Smooth muscle cell of the brain vasculature (primary cell): ENCODE results near the gene ZBTB16.

Experiments used
- DNase-seq: peaks from one replicate; pipeline ENCODE4 v3.0.0-alpha.2; 2012; ENCODE audit warnings: low read depth, low spot score

Gene ZBTB16

DNA sequence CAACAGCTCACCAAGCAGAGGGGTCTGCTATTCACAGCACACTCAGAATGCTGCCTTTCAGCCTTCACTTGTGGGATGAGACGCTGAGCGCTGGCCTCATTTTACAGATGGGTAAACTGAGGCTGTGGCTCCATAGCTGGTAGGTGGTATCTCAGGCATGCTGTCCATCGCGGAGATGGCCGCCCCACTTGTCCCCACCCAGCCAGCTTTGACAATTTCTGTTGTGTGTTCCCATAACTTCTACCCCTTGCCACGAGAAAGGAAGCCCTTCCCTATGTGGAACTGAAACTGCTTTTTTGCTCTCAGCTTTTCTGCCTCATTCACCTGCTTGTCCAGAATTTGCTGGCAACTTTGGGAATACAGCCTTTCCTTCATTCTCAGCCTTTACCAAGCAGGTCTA is 200.6 kb downstream of the ZBTB16 start:
- DNase-seq: no peak

DNA sequence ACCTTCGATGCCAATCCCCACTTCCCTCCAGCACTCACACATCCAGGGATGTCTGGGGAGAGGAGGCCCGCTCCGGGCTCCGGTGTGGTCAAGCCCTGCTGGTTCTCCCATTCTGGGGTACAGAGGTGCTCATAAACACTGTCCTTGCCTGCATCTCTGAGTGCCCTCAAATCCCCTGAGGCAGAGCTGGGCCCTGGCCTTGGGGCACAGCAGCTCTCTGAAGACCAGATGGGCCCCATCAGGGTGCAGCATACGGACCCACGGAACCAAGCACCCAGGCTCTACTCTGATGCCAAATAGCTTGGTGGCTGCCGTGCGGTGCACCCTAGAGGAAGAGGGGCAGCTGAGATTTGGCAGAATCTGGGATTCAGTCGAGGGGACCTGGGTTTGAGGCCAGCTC is 201.0 kb downstream of the ZBTB16 start:
- no peak for DNase-seq

DNA sequence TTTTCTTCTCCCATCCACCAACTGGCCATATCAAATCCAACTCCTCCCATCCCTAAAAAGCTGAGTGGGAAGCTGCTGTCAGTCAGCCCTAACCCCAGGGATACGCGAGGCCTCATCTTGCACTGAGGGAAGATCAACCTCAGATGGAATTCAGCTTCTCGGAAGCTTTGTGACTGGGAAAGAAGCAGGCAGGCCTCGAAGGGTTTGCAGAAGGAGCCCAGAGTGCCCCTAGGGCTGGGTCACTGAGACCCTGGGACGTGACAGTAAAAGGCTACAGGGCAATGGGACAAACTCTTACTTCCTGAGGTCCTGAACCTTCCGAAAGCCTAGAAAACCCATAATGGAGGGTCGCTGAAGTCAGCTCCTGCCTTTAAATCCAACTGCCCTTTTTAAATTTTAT is 202.3 kb downstream of the ZBTB16 start:
- no peak for DNase-seq

DNA sequence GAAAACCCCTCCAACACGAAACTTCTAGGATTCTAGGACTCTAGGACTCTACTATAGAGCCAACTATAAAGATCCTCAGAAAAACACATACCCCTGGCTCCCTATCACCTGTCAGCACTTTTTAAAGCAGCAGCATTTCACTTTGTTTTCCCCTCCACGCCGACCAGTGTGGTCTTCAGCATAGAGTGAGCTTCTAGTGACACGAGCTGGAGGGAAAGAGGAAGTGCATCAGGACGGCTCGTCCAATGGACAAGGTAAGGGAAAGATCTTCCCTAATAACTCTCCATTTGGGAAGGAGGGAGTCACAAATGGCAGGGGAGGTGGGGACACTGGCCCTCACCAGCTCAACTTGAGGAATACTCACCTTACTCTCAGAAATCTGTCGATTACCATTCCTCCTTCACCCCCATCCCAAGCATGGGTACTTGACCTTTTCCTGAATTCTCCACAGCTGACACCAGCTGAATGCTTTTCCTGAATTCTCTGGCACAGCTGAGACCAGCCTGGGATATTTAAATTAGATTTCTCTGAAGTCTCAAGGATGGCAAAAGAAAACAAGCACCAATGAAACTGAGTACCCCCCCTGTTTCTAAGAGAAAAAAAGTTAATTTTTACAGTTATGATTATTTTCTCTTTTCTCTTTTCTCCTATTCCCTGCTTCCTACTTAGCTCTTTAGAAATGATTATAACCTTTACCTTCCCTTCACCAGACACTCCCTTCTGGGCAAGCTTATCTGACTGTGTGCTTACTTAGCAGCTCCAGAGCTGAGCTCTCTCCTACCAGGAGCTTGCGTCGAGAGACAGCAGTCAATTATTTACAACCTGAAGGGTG is 203.4 kb downstream of the ZBTB16 start:
- no peak for DNase-seq

DNA sequence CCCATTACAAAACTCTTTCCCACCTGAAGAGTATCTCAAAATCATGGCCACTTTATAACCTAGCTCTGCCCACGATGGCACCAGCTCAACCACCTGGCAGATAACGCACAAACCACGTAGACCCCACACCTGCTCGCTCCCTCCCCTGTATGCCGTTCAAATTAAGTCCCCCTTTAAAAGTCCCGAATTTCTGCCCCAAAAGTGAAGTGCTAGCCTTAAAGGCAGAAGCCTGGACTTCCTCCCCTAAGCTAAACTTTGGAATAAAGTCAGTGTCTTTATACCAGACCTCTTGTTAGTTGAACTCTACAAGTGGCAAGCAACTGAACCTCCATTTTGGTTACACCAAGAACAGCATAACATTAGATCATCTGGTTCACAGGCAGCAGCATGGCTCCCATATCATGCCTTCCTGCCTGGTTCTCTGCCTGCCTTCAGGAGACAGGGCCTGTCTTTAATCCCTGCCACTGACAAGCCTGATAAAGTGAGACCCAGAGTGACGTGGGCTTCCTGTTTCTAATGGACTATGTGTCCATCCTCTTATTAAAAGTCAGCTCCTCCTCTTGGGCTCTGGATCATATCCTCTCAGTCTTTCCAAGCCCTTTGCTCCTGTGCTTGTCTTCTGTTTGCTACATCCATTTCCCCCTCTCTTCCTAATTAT is 204.1 kb downstream of the ZBTB16 start:
- DNase-seq: no peak

DNA sequence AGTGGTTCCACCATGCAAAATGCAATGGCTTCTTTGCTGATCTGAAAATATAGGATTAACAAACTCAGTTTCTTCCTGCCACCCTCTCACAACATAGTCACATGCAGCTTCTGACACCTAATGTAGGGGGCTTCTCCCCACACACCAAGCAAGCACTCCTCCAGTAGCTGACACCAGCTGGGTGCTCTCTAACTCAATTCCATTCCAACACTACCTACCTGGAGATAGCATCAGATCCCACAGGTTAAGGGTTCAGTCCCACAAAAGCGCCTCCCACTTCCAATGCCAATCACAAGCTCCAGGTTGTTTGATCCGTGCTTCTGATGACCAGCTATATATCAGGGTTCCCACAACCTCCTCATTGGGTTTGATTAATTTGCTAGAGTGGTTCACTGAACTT is 204.9 kb downstream of the ZBTB16 start:
- DNase-seq: no peak

DNA sequence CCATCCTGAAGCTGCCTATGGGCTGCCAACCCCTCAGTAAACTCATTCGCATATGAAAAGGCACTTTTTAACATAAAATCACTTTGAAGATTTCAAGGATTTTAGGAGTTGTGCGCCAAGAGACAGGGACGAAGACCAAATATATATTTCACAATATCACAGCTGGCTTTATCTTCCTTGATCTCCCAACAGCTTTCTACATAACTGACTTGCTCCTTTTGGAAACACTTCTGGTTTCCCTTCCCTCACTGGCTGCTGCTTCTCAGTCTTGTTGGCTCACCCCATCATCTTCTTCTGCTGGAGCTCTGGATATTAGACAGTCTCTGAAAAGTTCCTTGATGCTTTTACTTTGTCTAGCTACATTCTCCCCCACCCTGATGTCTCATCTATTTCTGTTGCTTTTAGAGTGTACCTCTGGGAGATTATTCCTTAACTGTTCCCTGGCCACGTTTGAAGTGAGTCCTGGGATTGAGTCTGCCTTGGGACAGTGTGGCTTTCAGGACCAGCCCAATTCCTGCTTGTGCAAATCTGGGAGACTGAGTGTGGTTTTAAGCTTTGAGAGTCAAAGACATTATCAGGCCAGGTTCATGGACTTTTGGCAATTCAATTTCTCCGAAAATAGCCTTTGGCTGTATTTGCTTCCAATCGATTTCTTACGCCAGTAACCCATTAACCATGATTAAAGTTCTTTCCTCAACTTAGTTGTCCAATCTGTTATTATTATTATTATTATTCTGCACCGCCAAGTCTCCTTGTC is 205.8 kb downstream of the ZBTB16 start:
- no peak for DNase-seq

DNA sequence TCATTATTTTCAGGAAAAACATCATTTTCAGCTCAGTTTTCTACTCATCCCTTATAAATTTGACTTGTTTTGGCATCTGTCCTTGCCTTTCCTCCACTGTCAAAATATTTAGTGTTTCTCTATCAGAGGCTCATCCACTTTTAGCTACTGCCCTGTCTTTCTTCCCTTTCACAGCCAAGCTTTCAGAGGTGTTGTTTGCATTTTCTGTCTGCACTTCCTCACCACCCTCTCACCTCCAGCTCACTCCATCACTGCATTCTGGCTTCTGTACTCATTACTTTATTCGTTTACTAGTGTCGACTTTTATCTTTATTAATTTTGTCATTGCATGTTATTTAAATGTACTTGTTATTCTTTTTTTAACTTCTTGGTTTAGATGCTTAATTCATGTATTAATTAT is 210.0 kb downstream of the ZBTB16 start:
- DNase-seq: no peak

DNA sequence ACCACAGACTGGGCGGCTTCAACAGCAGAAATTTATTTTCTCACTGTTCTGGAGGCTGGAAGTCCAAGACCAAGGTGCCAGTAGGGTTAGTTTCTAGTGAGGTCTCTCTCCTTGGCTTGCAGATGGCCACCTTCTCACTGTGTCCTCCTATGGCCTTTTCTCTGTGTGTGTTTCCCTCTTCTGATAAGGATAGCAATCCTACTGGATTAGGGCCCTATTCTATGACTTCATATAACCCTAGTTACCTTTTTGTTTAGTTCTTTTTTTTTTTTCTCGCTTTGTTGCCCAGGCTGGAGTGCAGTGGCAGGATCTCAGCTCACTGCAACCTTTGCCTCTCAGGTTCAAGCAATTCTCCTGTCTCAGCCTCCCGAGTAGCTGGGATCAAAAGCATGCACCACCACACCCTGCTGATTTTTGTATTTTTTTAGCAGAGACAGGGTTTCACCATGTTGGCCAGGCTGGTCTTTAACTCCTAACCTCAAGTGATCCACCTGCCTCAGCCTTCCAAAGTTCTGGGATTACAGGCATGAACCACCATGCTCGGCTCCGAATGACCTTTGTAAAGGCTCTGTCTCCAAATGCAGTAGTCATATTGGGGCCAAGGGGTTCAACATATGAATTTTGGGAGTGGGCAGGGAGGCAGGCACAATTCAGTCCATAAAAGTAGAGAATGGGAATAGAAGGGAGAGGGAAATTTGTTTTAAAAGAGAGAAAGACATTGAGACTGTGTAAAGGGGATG is 211.2 kb downstream of the ZBTB16 start:
- DNase-seq: no peak

DNA sequence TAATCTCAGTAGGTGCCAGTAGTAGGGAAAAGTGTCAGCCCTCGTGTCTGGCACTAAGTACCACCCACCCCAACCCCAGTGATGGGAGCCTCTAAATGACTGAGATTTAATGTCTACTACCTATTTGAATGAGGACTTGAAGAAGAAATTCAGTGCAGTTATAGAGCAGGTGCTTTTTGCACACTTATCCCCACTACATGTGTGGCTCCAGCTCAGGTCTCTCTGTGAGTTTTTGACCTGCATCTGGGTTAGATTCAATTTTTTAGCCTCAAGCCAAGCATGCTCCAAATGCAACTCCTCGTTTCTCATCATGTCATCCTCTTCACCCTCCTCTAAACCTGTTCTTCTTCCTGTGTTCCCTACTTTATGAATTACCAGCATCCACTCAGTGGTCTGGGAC is 211.8 kb downstream of the ZBTB16 start:
- DNase-seq: no peak

DNA sequence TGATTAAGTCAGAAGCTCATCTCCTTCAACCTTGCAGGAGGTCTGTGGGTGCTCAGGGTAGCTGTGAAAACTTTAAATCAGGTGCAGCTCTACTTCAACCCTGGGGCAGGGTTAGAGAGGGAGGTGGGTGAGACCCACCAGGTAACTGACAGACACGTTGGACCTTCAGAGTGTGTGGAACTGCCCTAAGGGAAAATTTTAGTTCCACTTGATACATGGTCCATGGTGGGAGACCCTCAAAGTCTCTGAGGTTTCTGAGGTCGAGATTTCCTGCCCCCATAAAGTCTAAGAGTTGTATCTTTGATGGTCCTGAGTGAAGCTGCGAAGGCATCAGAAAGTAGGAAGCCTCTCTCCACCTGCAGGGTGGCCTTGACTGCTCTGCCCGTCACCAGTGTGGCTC is 212.8 kb downstream of the ZBTB16 start:
- no peak for DNase-seq

DNA sequence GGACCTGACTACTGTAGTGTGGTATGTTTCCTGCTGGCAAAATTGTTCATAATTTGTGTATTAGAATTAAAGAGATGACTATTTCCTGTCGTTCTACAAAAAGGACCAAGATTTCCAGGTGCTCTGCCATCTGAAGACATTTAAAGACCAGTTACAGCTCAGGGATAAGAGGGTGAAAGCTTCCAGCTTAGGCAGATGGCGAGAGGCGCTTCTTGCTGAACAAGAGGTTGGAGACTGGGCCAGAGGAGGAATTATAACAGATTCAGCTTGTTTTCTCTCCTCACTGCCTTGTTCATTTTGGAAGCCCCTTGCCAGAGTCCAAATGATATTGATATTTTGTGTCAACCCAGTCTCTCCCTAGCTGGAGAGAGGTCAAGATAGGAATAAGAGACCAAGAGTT is 213.6 kb downstream of the ZBTB16 start:
- DNase-seq: no peak

DNA sequence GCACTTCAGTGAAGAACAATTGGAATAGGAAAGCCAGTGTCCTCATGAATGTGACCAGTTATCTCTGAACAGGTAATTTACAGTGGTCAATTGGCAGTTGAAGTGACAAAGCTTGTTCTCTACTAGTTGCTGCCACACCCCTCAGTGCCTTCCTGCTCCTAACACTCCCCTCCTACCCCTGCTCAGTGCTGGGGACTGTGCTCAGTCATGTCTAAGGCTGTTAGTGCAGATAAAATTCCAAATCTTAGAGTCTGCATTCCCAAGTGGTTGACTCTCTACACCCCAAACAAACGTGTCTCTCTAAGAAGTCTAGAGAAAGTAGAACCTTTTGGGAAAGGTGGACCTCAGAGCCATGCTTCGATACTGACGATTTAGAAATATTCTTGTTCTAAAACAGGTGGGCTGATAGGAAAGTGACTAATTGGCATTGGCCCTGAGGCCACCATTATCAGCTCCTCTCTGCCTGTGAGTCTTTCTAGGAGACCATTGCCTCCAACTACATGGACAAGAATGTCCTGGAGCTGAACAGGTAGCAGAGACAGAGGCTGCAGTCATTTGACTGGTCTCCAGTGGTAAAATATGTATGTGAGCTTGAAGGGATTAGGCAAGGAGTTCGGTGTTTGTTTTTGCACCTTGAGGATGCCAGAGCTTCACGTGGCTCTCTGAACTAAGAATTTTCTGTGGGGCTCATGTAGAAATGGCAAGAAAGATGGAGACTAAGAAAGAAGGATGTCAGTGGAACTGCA is 214.6 kb downstream of the ZBTB16 start:
- DNase-seq: no peak

DNA sequence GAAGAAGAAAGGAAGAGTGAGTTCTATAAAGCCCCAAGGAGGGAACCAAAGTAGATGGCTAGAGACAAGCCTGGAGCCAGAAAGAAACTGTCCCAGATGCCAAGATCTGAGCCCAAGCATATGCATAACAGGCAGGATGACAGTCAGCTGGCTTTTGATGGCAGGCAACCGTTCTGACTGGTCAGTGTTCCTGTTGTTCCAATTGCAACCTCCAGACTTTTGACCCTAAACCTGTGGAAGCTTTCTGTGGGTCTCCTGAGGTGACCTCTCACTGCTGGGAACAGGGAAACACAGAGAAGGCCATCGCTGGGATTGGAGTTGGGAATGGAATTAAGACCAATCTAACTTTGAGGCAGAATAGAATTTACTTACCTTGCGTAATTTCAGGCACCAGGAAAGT is 215.1 kb downstream of the ZBTB16 start:
- no peak for DNase-seq

DNA sequence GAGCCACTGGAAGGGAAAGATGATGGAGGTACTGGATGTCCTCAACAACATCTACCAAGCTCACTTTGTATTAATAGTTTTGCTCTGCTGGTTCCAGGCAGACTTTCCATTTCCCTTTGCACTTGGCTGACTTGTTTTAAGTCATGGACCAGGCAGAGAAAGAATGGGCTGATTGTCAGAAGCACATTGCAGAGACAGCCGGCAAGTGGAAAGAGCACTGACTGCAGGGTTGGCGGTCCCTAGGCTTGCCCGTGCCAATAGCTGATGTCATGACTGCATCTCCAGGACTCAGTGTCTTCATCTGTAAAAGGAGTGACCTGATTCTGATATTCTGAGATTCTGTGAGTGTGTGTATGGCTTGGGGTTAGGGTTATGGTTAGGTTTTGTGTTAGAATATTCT is 215.8 kb downstream of the ZBTB16 start:
- DNase-seq: no peak

DNA sequence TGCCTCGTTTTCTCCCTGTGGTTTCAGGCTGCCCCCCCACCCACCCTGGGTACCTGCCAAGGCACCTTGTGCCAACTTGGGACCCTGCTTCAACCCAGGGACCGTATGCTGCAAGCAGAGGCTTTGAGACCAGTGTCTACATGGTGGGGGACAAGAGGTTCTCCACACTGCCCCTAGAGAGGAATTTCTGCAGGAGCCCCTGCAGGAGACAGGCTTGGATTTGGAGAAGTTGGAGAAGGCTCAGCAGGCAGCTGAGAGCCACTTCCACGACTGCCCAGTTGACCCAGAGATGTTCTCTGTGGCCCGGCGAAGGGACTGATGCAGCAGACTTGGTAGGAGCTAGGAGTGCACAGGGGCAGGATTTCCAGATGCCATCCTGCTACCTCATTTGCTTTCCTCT is 216.6 kb downstream of the ZBTB16 start:
- DNase-seq: no peak

DNA sequence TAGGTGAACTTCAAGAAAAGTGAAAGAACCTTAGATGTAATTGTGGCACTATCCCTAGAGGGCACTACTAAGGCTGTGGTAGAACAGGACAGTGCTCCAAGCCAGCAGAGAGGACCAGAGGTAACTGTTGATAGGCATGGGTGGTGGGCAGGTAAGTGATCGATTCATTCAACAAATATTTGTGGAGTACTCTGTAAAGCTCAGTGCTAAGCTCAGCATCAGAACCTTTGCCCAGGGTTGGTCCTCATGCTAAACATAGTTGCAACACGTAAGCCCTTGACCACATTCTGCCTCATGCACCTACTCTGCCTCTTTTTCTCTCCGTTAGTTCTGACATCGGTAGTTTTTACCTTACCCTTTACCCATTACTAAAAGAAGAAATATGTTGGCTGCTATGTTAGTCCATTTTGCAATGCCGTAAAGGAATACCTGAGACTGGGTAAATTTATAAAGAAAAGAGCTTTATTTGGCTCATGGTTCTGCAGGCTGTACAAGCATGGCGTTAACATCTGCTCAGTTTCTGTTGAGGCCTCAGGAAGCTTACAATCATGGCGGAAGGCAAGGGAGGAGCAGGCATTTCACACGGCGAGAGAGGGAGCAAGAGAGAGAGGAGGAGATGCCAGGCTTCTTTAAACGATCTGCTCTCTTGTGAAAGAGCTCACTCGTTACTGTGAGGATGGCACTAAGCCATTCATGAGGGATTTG is 218.3 kb downstream of the ZBTB16 start:
- no peak for DNase-seq

DNA sequence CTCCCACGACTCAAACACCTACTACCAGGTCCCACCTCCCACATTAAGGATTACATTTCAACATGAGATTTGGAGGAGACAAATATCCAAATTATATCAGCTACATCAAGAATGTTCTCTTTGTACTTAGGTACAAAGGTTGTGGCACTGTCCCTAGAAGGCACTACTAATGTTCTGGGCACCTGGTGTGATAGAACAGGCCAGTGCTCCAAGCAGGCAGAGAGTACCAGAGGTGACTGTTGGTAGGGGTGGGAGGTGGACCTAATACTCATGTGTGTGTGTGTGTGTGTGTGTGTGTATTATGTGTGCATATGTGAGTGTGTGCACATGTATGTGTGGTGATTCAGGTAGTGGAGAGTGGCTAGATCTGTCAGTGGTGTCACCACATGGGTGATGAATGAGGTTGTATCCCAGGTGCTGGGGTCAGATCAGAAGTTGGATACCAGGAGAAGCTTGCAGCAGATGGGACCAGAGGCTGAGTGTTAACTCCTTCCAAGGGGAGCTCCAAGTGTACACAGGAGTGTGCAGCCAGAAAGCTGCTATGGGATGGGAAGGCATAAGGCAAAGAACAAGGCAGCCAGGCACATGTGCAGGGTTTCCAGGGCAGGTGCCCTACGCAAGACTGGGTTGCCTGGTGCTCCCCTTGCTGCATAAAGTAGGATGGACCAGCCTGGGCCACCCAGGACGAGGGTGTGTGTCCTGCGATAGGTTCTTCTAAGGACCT is 219.0 kb downstream of the ZBTB16 start:
- DNase-seq: no peak

DNA sequence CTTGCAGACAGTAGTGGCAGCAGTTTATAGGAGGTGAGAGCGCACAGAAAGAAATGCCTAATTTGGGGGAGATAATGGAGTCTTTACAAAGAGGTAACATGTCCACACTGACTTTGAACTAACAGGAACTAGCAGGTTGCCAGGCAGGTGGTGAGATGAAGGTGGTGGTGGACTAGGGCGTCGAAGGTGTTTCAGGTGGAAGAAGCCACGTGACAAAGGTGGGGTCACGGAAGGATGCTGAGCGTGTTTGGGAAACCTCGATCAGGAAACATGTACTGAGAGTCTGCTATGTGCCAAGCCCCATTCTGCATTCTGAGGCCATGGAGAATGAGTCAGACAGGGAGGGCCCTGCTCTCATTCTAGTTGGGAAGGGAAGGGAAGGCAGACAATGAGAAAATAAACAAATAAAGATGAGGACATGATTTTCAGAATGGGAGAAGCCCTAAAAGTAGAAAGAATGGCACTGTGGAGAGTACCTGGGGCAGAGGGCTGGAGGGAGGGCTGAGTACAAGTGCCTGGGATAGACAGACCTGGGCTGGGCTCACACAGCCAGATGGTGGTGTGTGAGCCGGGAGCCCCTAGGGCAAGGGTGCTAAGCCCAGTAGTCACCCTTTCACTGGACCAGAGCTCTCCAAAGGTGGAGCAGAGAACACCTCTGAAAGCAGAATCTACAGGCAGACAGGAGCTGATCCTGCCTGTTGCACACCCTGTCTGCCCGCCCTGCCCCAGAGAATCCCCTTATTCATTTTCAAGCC is 220.5 kb downstream of the ZBTB16 start:
- DNase-seq: no peak
